MM.1S (cell line): ENCODE measurements around the gene TBC1D2.

ENCODE experiments used
- CTCF ChIP-seq: fragments of 300-600 bp; sonication (generic); IDR thresholded peaks from 2 replicates; pipeline ENCODE4 v1.5.1; 2016; ENCODE audit warnings: antibody characterized with exemption, low read length, mixed read lengths
- EZH2 ChIP-seq: fragments of 300-600 bp; sonication (generic); optimal IDR thresholded peaks from 2 replicates; pipeline ENCODE3; 2017; ENCODE audit warnings: low read depth, mild to moderate bottlenecking, antibody characterized with exemption, low read length, mixed read lengths
- EZH2phosphoT487 ChIP-seq: fragments of 300-600 bp; sonication (generic); IDR thresholded peaks from 2 replicates; pipeline ENCODE4 v1.6.1; 2018; ENCODE audit warnings: antibody characterized with exemption, low read length

DNA sequence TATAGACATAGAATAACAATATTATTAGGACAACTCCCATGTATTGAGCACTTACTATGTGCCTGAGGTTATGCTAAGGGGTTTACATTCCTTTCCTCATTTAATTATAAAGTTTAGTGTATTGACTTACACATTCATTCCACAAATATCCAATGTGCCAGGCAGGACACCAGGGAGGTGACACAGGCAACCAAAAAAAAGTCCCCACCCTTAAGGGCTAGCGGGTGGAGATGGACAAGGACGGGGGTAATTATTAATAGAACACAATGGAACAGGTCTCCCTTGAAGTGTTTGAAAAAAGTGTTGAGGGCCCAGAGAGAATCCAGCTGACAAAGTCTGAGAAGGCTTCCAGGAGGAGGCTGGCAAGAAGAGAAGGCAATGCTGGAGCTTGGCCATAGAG, 5.7 kb downstream of the TBC1D2 start:
- no peak for TF ChIP-seq EZH2phosphoT487
- no peak for TF ChIP-seq CTCF
- no peak for TF ChIP-seq EZH2
